WI38 (cell line): ENCODE results near the gene CARMIL3.
A peak's percentile ranks its signal among the peaks of the same experiment; 100 is the strongest.
"Not testable (repeated sequence)": the region's sequence is repeated elsewhere in the genome, so short reads cannot be mapped to it uniquely, and the experiment has no call there.

Source experiments
- H3K4me3 ChIP-seq: 2 replicates; pipeline ENCODE4 v1.5.1; 2011; ENCODE audit warnings: low read depth, mild to moderate bottlenecking, control low read depth, low read length
- CTCF ChIP-seq: IDR thresholded peaks from 2 replicates; pipeline ENCODE4 v1.5.1; 2012; ENCODE audit warnings: low read depth, mild to moderate bottlenecking, control low read depth, low read length

CARMIL3 gene

GRCh38 chr14:24103451-24103850, 51.6 kb downstream of the CARMIL3 start:
- no peak for TF ChIP-seq CTCF
- H3K4me3 ChIP-seq = no peak overlapping the region

DNA sequence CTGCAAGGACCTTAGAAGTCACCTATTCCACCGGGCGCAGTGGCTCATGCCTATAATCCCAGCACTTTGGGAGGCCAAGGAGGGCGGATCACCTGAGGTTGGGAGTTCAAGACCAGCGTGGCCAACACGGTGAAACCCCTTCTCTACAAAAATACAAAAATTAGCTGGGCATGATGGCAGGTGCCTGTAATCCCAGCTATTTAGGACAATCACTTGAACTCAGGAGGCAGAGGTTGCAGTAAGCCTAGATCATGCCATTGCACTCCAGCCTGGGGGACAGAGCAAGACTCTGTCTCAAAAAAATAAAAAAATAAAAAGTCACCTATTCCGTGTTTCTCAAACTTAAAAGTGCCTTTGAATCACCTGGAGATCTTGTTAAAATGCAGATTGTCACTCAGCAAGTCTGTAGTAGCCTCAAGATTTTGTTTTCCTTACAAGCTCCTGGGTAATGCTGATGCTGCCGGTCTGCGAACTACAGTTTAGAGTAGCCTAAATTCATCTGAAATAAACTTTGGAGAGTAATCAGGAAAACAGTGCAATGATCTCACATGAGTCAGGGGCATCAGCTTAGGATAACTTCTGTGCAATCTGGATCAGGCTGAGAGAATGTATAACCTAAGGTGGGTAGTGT, 53.9 kb downstream of the CARMIL3 start:
- H3K4me3 ChIP-seq = not testable (repeated sequence)

DNA sequence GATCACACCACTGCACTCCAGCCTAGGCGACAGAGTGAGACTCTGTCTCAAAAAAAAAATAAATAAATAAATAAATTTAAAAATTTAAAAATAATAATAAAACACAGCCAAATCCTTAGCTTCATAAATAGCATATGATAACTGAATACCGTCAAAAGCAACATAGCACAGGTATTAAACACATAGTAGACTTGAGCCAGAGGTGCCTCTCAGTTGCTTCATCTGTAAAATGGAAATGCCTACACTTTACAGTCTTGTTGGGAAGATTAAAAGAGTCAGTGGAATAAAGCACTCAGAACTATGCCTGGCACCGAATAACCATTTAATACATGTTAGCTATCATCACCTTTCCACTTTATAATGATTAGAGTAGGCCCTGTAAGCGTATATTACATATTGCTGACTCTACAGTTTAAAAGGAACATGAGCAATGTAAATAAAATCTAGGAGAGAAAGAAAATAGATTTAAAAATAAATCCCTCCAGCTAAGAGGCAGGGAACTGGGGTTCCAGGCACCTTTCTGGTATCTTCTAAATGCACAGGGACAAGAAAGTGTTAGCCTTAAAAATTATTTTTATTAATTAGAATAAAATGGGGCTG, 55.0 kb downstream of the CARMIL3 start:
- TF ChIP-seq CTCF = no peak

DNA sequence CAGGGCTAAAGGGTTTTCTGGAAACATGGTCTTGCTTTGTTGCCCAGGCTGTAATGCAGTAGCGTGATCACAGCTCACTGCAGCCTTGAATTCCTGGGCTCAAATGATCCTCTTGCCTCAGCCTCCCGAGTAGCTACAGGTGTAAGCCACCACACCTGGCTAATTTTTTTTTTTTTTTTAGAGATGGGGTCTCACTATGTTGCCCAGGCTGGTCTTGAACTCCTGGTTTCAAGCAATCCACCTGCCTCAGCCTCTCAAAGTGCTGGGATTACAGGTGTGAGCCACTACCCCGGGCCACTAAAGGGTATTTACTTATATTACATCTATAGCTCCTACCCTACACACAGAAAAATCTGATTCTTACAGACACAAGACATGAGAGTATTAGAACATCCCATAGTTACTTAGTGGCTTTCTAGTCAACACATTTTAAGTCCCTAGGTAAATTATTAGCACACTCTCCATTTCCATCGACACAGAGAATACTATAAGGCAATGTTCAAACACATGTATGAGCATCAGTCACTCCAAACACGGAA, 56.6 kb downstream of the CARMIL3 start:
- no peak overlapping the region for H3K4me3 ChIP-seq
- no peak for TF ChIP-seq CTCF

More for the DNA sequence above, 55.0 kb downstream of the CARMIL3 start:
- H3K4me3 ChIP-seq = no peak overlapping the region

DNA sequence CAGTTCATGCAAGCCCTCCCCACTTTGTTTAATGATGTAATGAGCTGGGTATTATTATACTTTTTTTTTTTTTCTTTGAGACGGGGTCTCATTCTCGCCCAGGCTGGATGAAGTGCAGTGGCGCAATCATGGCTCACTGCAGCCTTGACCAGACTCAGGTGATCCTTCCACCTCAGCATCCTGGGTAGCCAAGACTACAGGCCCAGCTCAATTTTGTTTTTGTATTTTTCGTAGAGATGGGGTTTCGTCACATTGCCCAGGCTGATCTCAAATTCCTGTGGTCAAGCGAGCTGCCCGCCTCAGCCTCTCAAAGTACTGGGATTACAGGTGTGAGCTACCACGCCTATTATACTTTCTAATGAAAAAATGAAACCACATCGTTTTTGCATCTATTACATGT, 58.3 kb downstream of the CARMIL3 start:
- no peak for TF ChIP-seq CTCF
- no peak overlapping the region for H3K4me3 ChIP-seq

DNA sequence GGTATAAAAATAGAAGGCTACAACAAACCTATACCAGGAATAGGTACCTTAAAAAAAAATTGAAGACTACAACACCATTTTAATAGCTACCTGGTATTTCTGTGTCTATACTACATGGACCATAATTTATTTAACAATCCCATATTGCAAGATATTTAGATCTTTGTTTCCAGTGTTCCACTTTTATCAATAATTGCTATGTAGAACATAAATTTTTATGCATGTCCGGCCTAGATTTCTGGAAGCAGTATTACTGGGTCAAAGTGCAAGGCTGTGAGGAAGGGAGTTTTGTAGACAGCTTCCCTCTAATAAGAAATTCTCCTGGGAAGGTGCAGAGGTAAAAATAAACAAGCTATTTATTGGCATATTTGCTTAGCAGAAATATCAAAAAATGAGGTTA, 58.7 kb downstream of the CARMIL3 start:
- TF ChIP-seq CTCF = no peak
- H3K4me3 ChIP-seq = no peak overlapping the region

- TF ChIP-seq CTCF = no peak
Observed at GRCh38 chr14:24113379-24113800, 61.6 kb downstream of the CARMIL3 start.

More at GRCh38 chr14:24113379-24113800, 61.6 kb downstream of the CARMIL3 start:
- H3K4me3 ChIP-seq = peak overlapping the region; percentile 72
